Dendritic cell treated with granulocyte-macrophage colony-stimulating factor and Interleukin-4, amounts not matched to agents 40 ng/mL and 50 ng/mL, for 4 days (primary cell): ENCODE results near the gene DAGLB.
"Not testable (repeated sequence)": the region's sequence is repeated elsewhere in the genome, so short reads cannot be mapped to it uniquely, and the experiment has no call there.

Source experiments
- H3K27ac Mint-ChIP-seq: one replicate; pipeline ENCODE4 v1.8.0; 2022; ENCODE audit warnings: mild to moderate bottlenecking, mixed read lengths
- H3K27me3 Mint-ChIP-seq: one replicate; pipeline ENCODE4 v1.8.0; 2022; ENCODE audit warnings: mild to moderate bottlenecking, mixed read lengths
- H3K36me3 Mint-ChIP-seq: one replicate; pipeline ENCODE4 v1.8.0; 2022; ENCODE audit warnings: low read depth, mixed read lengths
- H3K4me1 Mint-ChIP-seq: one replicate; pipeline ENCODE4 v1.8.0; 2022; ENCODE audit warnings: low read depth, mixed read lengths
- H3K4me3 Mint-ChIP-seq: one replicate; pipeline ENCODE4 v1.8.0; 2022; ENCODE audit warnings: mild to moderate bottlenecking, moderate library complexity, mixed read lengths
- H3K9me3 Mint-ChIP-seq: one replicate; pipeline ENCODE4 v1.8.0; 2022; ENCODE audit warnings: mixed read lengths
- intact Hi-C: fragments of 100-400 bp; cut with micrococcal nuclease; formaldehyde crosslinking; loops from one replicate; pipeline ENCODE4 v1.15.0; 2022

DAGLB gene

GRCh38 chr7:6479067-6479466 is 31.3 kb upstream of the DAGLB start:
- peaks cover 58% of the 10 kb centered on the region for H3K36me3 Mint-ChIP-seq
- peaks cover 38% of the 10 kb centered on the region for H3K4me1 Mint-ChIP-seq
- intact Hi-C loops = no loop called here

GRCh38 chr7:6478186-6478585 is 30.4 kb upstream of the DAGLB start:
- intact Hi-C loops = no loop called here
- H3K27ac Mint-ChIP-seq = no peak overlapping the region

More at GRCh38 chr7:6479067-6479466, 31.3 kb upstream of the DAGLB start:
- no peak overlapping the region for H3K4me3 Mint-ChIP-seq
- no peaks in the 10 kb centered on the region for H3K9me3 Mint-ChIP-seq
- H3K27me3 Mint-ChIP-seq = no peaks in the 10 kb centered on the region
- peak overlapping the region; percentile 58 for H3K27ac Mint-ChIP-seq

GRCh38 chr7:6477318-6477660 is 29.5 kb upstream of the DAGLB start:
- H3K27ac Mint-ChIP-seq = peak overlapping the region; percentile 38
- peaks cover 38% of the 10 kb centered on the region for H3K4me1 Mint-ChIP-seq
- intact Hi-C loops = no loop called here
- no peak overlapping the region for H3K4me3 Mint-ChIP-seq
- H3K27me3 Mint-ChIP-seq = no peaks in the 10 kb centered on the region
- H3K36me3 Mint-ChIP-seq = peaks cover 59% of the 10 kb centered on the region
- no peaks in the 10 kb centered on the region for H3K9me3 Mint-ChIP-seq

More at GRCh38 chr7:6478186-6478585, 30.4 kb upstream of the DAGLB start:
- Mint-ChIP-seq H3K4me3 (no peak overlapping the region), H3K36me3 (peaks cover 58% of the 10 kb centered on the region), H3K27me3 (no peaks in the 10 kb centered on the region), H3K9me3 (no peaks in the 10 kb centered on the region), H3K4me1 (peaks cover 38% of the 10 kb centered on the region)

DNA sequence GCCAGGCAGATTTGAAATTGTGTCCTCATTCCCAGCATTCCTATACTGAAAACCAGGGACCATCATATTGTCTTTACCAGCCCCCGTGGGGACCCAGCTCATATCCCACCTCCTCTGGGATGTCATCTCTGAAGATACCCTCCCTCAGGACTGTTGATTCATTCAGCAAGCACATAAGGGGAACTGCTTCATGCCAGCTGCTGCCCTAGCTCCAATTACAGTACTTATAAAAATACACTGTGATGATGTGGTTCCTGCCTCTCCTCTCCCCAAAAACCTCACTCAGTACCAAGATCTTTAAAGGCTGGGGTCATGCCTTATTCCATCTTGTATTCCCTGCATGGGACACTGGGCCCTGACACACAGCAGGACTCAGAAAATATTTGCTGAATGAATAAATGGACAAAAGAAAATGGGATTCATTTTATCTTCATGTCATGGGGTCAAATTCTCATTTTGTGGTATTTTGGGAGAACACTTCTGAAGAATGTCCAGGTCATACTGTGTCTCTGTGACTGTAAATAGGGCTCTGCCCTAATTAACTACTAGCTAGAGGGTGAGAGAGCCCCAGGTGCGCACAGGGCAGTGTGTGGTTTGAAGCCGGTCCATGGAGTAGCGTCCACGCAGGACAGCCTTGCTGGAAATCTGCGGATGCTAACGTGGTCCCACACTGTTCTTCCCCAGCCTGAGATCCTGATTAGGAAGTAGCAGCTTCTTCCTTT is 29.0 kb upstream of the DAGLB start:
- peaks cover 38% of the 10 kb centered on the region for H3K4me1 Mint-ChIP-seq
- no peaks in the 10 kb centered on the region for H3K9me3 Mint-ChIP-seq
- no peak overlapping the region for H3K4me3 Mint-ChIP-seq
- H3K27me3 Mint-ChIP-seq = no peaks in the 10 kb centered on the region
- H3K27ac Mint-ChIP-seq = peak overlapping the region; percentile 38
- intact Hi-C loops = no loop called here
- H3K36me3 Mint-ChIP-seq = peaks cover 59% of the 10 kb centered on the region

DNA sequence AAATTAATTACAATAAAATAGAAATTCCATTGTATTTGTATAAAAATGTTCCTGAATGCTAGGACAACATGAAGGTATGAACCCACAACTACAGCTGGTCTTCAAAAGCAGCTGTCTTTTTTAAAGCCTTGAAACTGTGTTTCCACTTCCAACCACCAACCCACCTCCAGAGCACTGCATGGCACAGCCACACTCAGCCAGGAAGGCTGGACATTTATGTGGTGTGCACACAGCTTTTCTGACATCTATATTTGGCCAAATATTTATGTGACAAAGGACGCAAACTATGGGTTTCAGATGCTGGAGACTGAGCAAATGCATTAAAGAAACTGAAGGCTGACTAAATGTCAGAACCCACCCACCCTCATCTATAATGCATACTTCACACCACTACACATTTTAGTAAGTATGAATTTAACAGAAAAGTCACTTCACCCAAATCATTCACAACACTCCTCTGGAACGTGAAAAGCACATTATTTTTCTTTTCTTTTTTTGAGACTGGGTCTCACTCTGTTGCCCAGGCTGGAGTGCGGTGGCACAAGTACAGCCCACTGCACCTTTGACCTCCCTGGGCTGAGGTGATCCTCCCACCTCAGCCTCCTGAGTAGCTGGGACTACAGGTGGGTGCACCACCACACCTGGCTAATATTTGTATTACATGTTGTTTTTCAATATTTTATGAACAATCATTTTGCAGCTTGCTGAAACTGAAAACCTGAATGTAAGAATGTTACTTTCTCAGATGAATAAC is 27.9 kb upstream of the DAGLB start:
- peaks cover 58% of the 10 kb centered on the region for H3K36me3 Mint-ChIP-seq

DNA sequence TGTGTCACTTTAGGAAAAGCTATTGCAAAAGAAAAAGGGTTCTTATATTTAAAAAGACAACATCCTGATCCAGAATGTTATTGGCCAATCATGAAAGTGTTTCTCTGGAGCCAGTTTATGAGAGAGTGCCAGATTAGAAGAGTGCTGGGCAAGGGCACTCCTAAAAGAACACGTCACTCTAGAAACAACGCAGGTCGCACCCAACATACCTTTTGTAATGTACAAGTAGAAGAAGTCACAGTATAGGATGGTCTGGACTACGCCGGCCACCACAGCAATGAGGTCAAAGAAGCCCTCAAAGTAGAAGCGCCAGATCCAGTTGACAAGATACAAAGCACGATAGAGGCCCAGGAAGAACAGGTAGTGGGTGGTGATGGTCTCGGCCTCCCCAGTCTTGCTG is 18.1 kb upstream of the DAGLB start:
- no peaks in the 10 kb centered on the region for H3K4me1 Mint-ChIP-seq
- H3K36me3 Mint-ChIP-seq = peaks cover 92% of the 10 kb centered on the region

More for the DNA sequence above, 27.9 kb upstream of the DAGLB start:
- peaks cover 27% of the 10 kb centered on the region for H3K4me1 Mint-ChIP-seq
- intact Hi-C loops = no loop called here
- H3K27me3 Mint-ChIP-seq = no peaks in the 10 kb centered on the region
- H3K27ac Mint-ChIP-seq = peak overlapping the region; percentile 16
- no peak overlapping the region for H3K4me3 Mint-ChIP-seq
- no peaks in the 10 kb centered on the region for H3K9me3 Mint-ChIP-seq

DNA sequence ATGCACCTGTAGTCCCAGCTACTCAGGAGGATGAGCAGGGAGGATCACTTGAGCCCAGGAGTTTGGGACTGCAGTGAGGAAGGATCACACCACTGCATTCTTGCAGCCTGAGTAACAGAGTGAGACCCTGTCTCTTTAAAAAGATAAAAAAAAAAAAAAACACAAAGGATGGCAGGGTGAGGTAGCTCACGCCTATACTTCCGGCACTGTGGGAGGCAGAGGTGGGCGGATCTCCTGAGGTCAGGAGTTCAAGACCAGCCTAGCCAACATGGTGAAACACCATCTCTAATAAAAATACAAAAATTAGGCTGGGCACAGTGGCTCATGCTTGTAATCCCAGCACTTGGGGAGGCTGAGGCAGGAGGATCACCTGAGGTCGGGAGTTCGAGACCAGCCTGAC is 15.9 kb upstream of the DAGLB start:
- intact Hi-C loops, H3K4me3 Mint-ChIP-seq, H3K27me3 Mint-ChIP-seq, H3K9me3 Mint-ChIP-seq, H3K27ac Mint-ChIP-seq, H3K4me1 Mint-ChIP-seq: not testable (repeated sequence)
- H3K36me3 Mint-ChIP-seq = peaks cover 71% of the 10 kb centered on the region

More for the DNA sequence above, 18.1 kb upstream of the DAGLB start:
- intact Hi-C loops = no loop called here
- Mint-ChIP-seq H3K27ac (no peak overlapping the region), H3K27me3 (no peaks in the 10 kb centered on the region), H3K9me3 (no peaks in the 10 kb centered on the region), H3K4me3 (no peak overlapping the region)

DNA sequence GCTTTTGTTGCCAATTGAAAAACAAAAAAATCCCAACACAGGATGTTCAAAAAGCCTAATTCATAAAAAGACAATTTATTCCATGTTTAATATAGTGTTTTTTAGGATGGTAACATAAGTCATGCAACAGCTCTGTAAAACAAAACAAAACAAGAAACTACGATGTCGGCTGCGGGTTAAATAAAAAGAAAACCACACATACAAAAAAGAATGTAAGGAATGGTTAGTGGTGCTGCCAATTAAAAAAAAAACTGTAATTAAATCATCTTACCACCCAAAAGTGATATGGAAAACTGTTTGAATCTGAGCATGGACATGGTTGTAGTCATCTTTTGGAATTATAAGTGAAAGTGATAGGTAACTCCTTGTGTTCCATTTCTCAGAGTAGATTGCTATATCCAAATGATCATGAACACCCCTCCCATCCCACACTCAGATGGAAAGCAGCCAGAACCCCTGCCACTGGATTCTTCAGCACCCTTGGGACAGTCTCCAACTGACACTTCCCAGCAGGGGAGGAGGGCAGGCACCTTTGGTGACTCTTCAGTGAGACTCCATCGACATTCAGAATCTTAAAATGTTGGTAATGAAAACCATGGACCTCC is 14.3 kb upstream of the DAGLB start:
- intact Hi-C loops = no loop called here
- Mint-ChIP-seq H3K27ac (no peak overlapping the region), H3K9me3 (no peaks in the 10 kb centered on the region)

GRCh38 chr7:6460990-6461584 is 13.3 kb upstream of the DAGLB start:
- Mint-ChIP-seq H3K4me1 (no peaks in the 10 kb centered on the region), H3K27me3 (no peaks in the 10 kb centered on the region), H3K4me3 (no peak overlapping the region), H3K9me3 (no peaks in the 10 kb centered on the region), H3K27ac (no peak overlapping the region), H3K36me3 (peaks cover 46% of the 10 kb centered on the region)
- intact Hi-C loops = no loop called here

More for the DNA sequence above, 14.3 kb upstream of the DAGLB start:
- Mint-ChIP-seq H3K36me3 (peaks cover 56% of the 10 kb centered on the region), H3K4me3 (no peak overlapping the region), H3K27me3 (no peaks in the 10 kb centered on the region), H3K4me1 (no peaks in the 10 kb centered on the region)

DNA sequence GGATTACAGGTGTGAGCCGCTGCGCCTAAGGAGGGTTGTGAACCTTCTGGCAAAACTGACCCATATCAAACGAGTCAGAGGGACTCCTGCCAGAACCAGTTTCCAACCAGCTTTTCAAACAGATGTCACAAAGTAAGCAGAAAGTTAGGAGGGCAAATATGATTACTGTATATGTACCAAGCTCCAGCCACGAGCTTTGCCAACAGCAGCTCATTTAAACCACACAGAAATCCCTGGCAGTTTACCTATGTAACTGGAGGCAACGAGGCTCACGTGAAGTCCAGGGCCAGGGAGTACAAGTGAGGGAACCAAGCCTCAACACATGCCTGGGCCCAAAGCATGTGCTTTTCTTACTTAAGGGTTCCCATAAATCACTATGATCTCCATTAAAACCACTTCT is 12.5 kb upstream of the DAGLB start:
- H3K36me3 Mint-ChIP-seq = peaks cover 38% of the 10 kb centered on the region
- no peak overlapping the region for H3K27ac Mint-ChIP-seq
- no peaks in the 10 kb centered on the region for H3K27me3 Mint-ChIP-seq
- H3K4me1 Mint-ChIP-seq = no peaks in the 10 kb centered on the region
- intact Hi-C loops = no loop called here
- no peak overlapping the region for H3K4me3 Mint-ChIP-seq
- no peaks in the 10 kb centered on the region for H3K9me3 Mint-ChIP-seq

DNA sequence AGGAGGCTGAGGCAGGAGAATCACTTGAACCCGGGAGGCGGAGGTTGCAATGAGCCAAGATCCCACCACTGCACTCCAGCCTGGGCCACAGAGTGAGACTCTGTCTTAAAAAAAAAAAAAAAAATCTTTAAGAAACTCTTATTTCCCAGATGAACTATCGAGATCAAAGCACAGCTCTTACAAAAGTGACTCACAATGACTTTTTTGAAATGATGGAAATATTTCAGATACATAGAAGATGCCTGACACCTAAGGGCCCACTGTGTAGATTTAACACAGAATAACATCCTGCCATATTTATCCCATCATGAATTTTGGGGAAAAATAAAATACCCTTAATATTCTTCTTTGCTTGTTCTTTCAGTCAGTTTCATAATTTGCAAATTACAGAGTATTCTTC is 10.9 kb upstream of the DAGLB start:
- peaks cover 25% of the 10 kb centered on the region for H3K36me3 Mint-ChIP-seq
- H3K27ac Mint-ChIP-seq, H3K27me3 Mint-ChIP-seq, H3K4me3 Mint-ChIP-seq, H3K9me3 Mint-ChIP-seq, intact Hi-C loops, H3K4me1 Mint-ChIP-seq: not testable (repeated sequence)

DNA sequence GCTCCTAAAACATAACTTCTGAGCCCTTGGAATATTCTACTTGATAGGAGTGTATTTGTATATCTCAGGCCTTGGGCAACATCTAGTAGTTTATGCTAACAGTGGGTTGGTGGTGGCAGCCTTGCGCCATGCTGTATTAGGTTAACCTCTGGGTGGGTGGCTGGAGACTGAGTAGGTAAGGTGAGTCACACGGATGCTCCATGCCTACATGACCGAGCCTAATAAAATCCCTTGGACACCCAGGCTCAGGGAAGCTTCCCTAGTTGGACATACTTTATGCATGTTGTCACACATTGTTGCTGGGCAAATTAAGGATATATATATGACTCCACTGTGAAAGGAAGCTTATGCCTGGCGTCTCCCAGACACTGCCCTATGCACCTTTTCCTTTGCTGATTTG is 6.0 kb upstream of the DAGLB start:
- intact Hi-C loops = no loop called here
- H3K27ac Mint-ChIP-seq = no peak overlapping the region
- no peaks in the 10 kb centered on the region for H3K36me3 Mint-ChIP-seq
- no peaks in the 10 kb centered on the region for H3K27me3 Mint-ChIP-seq
- H3K4me3 Mint-ChIP-seq = no peak overlapping the region
- H3K4me1 Mint-ChIP-seq = peaks cover 15% of the 10 kb centered on the region
- H3K9me3 Mint-ChIP-seq = no peaks in the 10 kb centered on the region

DNA sequence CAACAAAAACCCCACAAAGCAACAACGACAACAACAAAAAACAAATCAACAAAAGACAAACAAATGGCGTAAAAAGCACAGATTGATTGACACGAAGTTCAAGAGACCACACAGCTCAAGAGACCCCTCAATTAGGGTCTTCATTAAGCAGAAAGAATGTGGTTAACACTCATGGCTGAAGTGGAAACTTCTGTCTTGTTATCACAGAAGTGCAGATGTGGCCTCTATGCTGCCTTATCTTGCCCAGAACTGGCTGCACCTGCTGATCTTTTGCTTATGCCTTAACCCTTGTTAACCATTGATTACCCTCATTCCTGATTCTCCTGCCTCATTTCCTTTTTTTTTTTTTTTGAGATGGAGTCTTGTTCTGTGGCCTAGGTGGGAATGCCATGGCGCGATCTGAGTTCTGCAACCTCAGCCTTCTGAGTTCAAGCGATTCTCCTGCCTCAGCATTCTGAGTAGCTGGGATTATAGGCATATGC is 3.5 kb upstream of the DAGLB start:
- peaks cover 10% of the 10 kb centered on the region for H3K36me3 Mint-ChIP-seq
- peaks cover 17% of the 10 kb centered on the region for H3K4me1 Mint-ChIP-seq
- intact Hi-C loops = no loop called here
- H3K27ac Mint-ChIP-seq = no peak overlapping the region
- H3K4me3 Mint-ChIP-seq = no peak overlapping the region
- H3K9me3 Mint-ChIP-seq = no peaks in the 10 kb centered on the region
- no peaks in the 10 kb centered on the region for H3K27me3 Mint-ChIP-seq

DNA sequence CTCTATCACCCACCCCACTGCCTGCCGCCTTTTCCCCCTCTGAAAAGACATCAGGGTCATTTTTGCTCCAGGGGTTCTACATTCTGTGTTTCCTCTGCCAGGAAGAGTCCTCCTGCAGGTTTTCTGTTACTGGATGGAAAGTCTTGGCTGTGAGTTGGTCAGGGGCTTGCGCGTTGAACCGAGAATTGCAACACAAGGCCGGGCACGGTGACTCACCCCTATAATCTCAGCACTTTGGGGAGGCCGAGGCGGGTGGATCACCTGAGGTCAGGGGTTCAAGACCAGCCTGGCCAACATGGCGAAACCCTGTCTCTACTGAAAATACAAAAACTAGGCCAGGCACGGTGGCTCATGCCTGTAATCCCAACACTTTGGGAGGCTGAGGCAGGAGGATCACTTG is 2.8 kb upstream of the DAGLB start:
- H3K4me3 Mint-ChIP-seq, H3K27ac Mint-ChIP-seq, H3K9me3 Mint-ChIP-seq, H3K27me3 Mint-ChIP-seq, intact Hi-C loops: not testable (repeated sequence)
- Mint-ChIP-seq H3K36me3 (peaks cover 16% of the 10 kb centered on the region), H3K4me1 (peaks cover 23% of the 10 kb centered on the region)
